GM12865 (cell line): ENCODE results near the gene ZIC1.

Source experiments
- DNase-seq: peaks from one replicate; pipeline ENCODE4 v3.0.0; 2010; ENCODE audit warnings: low read depth
- H3K4me3 ChIP-seq: 2 replicates; pipeline ENCODE4 v1.5.1; 2011; ENCODE audit warnings: mild to moderate bottlenecking, low read depth, low read length, control low read depth
- TF ChIP-seq, protein P1 (sequence below): IDR thresholded peaks from 2 replicates; pipeline ENCODE4 v1.5.1; 2011; ENCODE audit warnings: low read length, control low read depth, low read depth, inconsistent platforms; ENCODE audit not compliant: insufficient read depth; ENCODE audit errors: missing control alignments

Gene ZIC1

DNA sequence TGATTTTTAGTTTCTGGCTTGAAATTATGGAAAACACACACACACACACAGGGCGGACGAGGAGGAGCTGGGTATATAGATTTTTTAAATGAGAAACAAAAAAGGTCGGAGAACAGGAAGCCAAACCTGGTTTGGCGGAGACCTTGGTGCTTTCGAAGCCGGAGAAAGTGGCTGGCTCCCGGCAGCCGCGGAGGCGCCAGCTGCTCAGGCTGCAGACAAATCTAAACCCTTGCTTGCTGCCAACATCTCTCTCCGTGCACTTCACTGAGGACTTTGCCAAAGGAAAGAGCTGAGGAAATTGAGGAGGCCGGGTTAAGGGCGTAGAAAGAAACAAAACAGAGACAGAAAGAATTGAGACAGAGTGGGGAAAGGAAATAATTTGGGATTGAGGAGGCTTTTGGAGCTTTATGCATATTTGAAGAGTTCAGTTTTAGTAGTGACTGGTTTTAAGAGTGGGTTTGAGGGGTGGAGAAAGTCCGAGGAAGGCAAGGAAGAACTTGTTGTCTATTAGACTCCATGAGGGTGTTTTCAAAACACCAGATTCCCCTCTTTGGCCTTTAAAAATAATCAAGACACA, 2.2 kb downstream of the ZIC1 start:
- no peak for DNase-seq
- H3K4me3 ChIP-seq: no peak overlapping the region
- TF ChIP-seq, protein P1, sequence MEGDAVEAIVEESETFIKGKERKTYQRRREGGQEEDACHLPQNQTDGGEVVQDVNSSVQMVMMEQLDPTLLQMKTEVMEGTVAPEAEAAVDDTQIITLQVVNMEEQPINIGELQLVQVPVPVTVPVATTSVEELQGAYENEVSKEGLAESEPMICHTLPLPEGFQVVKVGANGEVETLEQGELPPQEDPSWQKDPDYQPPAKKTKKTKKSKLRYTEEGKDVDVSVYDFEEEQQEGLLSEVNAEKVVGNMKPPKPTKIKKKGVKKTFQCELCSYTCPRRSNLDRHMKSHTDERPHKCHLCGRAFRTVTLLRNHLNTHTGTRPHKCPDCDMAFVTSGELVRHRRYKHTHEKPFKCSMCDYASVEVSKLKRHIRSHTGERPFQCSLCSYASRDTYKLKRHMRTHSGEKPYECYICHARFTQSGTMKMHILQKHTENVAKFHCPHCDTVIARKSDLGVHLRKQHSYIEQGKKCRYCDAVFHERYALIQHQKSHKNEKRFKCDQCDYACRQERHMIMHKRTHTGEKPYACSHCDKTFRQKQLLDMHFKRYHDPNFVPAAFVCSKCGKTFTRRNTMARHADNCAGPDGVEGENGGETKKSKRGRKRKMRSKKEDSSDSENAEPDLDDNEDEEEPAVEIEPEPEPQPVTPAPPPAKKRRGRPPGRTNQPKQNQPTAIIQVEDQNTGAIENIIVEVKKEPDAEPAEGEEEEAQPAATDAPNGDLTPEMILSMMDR: no peak

DNA sequence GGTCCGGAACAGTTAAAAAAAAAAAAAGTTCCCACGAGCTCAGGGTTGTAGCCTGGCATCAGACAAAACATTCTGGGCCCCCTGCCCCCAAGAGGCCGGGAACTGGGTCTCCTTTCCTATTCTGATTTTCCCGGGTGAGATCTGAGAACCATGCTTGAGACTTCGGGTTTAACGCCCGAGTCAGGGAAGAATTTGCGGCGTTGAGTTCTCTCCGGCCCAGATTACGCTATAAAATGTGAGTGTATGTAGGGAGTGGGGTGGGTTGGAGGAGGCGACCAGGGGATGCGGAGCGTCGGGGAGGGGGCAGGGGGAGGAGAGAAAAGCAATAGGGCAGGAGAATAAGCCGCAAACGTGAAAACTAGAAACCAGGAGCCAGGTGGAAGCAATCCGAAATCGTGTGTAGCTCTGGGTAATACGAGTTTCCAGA, 2.7 kb downstream of the ZIC1 start:
- TF ChIP-seq, protein P1: no peak
- no peak overlapping the region for H3K4me3 ChIP-seq
- no peak for DNase-seq

DNA sequence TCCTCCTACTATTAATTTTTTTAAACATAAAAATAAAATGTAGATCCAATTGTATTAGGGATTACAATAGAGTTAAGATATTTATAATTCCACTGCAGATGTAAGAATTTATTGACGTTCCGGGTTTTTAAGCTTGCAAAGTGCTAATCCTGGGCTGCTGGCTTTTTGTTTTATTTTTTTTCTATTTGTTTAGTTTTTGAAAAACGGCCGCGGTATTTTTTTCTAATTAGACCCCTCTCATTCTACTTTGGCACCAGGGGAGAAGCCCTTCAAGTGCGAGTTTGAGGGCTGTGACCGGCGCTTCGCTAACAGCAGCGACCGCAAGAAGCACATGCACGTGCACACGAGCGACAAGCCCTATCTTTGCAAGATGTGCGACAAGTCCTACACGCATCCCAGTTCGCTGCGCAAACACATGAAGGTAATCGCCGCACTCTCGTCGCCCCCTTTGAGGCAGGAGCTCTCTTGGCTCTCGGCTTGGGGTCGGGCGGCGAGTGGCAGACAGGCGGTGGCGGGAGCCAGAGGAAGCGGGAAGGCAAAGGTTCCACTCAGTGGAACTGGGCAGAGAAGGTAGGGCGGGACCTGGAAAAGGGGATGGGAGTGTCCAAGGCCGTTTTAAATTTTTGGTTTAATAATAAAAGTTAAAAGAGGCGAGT, 3.2 kb downstream of the ZIC1 start:
- H3K4me3 ChIP-seq: no peak overlapping the region

DNA sequence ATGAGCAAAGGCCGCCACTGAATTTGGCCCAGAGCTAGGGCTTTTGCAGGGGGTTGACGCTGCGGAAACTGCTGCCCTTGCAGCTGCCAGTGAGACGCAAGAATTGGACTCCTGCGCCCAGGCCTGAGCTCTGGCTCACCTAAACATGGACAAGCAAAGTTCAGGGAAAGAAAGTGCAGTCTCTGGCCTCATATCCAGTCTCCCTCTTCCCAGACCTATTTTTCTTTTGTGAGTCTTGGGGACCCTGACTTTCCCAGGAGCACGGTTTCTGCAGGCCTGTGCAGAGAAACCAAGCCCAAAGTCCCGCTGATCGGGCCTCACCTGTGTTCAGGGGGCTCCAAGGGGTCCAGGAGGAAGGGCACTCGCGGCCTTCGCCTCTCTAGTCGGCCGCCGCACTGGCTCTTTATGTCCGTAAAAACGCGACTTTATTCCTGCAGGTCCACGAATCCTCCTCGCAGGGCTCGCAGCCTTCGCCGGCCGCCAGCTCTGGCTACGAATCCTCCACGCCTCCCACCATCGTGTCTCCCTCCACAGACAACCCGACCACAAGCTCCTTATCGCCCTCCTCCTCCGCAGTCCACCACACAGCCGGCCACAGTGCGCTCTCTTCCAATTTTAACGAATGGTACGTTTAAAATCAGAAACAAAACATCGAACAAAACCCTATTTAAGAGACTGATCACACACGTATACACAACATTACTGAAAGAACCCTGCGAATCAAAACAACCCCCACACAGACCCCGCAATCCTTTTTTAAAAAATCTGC, 3.9 kb downstream of the ZIC1 start:
- DNase-seq: no peak
- peak overlapping the region; percentile 25 for H3K4me3 ChIP-seq

More for the DNA sequence above, 3.2 kb downstream of the ZIC1 start:
- TF ChIP-seq, protein P1: no peak
- DNase-seq: no peak

DNA sequence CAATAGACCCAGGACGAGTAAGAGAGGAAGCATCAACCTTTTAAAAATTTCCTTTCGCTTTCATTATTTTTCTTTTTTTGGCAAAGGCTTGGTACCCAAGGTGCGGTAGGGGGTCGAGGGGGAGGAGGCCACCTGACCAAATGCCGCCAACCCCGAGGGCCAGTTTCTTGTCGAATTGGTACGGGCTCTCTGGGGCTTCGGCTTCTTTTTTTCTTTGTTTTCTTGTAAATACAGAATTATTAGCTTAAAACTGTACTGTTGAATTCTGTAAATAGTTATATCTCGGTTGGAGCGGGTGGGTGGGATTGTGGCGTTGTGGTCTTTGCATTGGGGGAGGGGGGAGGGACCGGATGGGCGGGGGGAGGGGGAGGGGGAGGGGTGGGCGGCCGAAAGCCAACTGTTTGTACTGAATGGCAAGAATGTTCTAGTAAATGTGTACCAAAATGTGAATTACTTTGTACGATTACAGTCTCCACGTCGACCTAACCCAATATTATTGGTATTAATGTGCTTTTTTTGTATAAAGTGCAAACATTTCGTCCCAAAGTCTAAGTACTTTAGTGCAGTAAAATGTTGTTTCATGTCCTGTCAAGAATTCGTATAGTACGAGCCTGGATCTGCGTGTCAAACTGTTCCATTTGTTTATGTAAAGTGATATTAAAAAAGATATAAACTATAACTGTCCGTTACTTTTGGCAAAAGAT, 4.7 kb downstream of the ZIC1 start:
- no peak for DNase-seq
- TF ChIP-seq, protein P1: no peak
- peak overlapping the region; percentile 25 for H3K4me3 ChIP-seq

More for the DNA sequence above, 3.9 kb downstream of the ZIC1 start:
- TF ChIP-seq, protein P1: no peak

DNA sequence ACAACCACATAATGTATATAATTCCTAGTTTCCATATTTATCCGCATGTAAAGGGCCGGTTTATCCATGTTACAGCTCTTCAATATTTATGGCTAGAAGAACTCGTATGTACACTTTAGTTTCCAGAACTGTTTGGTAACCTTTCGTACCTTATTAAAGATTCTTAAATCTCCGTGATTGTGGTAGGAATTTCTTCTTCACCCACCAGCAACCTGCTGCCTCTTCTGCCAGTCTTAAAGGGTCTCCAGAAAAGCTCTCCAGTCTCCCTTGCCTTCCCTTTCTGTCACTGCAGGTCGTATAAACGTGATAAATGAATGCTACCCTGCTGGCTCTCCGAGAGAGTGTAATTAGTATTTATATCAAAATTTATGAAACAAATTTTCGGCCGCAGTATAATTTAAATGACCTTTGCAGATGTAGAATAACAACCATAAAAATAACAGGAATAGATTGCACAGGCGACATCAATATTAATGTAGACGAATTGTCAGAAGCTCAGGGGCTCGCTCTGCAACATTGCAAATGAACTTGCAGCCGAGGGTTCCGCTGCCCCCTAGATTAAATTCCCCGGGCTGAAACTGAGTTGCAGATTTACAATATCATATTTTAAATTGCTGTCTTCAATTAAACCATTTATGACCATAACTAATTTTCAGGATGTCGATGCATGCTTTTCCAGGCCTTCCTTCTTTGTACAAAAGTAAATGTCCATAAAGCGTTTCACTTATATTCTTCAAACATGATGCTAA, 5.4 kb downstream of the ZIC1 start:
- no peak for DNase-seq
- H3K4me3 ChIP-seq: no peak overlapping the region
- TF ChIP-seq, protein P1: no peak
